NB4 (cell line): ENCODE measurements around the gene RBM4.

Experiments used
- DNase-seq: peaks from one replicate; pipeline ENCODE4 v3.0.0; 2010; ENCODE audit warnings: low read depth
- H3K4me3 ChIP-seq: one replicate; pipeline ENCODE4 v1.5.1; 2011; ENCODE audit warnings: mild to moderate bottlenecking, low read depth, low read length, moderate library complexity
- MYC ChIP-seq: IDR thresholded peaks from 2 replicates; pipeline ENCODE4 v1.6.1; 2011; ENCODE audit warnings: low read depth, low read length
- POLR2A ChIP-seq: IDR thresholded peaks from 2 replicates; pipeline ENCODE4 v1.6.1; 2011; ENCODE audit warnings: mild to moderate bottlenecking; ENCODE audit not compliant: insufficient read length; ENCODE audit errors: extremely low read depth
- TF ChIP-seq, protein P1 (sequence below): IDR thresholded peaks from one replicate; pipeline ENCODE4 v1.5.1; 2012; ENCODE audit warnings: low read depth, low read length
- TF ChIP-seq, protein P2 (sequence below): IDR thresholded peaks from 2 replicates; pipeline ENCODE4 v1.6.1; 2011; ENCODE audit warnings: low read depth, low read length

Gene RBM4

DNA sequence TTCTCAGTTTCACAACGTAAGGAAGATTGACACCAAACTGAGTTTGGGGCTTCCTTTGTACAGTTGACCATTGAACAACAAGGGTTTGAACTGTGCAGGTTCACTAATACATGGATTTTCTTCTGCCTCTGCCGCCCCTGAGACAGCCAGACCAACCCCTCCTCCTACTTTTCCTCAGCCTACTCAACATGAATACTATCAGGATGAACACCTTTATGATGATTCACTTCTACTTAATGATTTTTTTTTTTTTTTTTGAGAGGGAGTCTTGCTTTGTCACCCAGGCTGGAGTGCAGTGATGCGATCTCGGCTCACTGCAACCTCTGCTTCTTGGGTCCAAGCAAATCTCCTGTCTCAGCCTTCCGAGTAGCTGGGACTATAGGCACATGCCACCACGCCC, 14.6 kb downstream of the RBM4 start:
- no peak overlapping the region for H3K4me3 ChIP-seq
- TF ChIP-seq POLR2A: no peak
- TF ChIP-seq, protein P1, sequence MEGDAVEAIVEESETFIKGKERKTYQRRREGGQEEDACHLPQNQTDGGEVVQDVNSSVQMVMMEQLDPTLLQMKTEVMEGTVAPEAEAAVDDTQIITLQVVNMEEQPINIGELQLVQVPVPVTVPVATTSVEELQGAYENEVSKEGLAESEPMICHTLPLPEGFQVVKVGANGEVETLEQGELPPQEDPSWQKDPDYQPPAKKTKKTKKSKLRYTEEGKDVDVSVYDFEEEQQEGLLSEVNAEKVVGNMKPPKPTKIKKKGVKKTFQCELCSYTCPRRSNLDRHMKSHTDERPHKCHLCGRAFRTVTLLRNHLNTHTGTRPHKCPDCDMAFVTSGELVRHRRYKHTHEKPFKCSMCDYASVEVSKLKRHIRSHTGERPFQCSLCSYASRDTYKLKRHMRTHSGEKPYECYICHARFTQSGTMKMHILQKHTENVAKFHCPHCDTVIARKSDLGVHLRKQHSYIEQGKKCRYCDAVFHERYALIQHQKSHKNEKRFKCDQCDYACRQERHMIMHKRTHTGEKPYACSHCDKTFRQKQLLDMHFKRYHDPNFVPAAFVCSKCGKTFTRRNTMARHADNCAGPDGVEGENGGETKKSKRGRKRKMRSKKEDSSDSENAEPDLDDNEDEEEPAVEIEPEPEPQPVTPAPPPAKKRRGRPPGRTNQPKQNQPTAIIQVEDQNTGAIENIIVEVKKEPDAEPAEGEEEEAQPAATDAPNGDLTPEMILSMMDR: no peak
- TF ChIP-seq MYC: no peak
- TF ChIP-seq, protein P2, sequence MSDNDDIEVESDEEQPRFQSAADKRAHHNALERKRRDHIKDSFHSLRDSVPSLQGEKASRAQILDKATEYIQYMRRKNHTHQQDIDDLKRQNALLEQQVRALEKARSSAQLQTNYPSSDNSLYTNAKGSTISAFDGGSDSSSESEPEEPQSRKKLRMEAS: no peak
- no peak for DNase-seq

DNA sequence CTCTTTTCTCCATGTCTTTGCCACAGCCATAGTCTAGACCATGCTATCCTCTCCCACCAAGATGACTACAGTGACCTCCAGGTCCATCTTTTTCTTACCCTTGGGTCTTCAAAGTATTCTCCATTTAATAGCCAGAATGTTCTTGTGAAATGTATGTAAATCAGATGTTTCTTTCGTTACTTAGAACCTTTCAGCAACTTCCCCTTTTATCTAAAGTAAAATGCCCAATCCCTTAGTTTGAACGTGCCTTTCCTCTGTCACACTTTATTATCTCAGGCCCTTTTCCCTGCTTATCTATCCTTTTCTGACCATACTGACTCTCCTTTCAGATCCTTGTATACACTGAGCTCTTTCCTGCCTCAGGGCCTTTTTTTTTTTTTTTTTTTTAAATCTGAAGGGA, 21.3 kb downstream of the RBM4 start:
- peak; percentile 39 for DNase-seq
- no peak overlapping the region for H3K4me3 ChIP-seq
- no peak for TF ChIP-seq MYC
- TF ChIP-seq, protein P1: no peak
- TF ChIP-seq, protein P2: no peak
- TF ChIP-seq POLR2A: no peak

DNA sequence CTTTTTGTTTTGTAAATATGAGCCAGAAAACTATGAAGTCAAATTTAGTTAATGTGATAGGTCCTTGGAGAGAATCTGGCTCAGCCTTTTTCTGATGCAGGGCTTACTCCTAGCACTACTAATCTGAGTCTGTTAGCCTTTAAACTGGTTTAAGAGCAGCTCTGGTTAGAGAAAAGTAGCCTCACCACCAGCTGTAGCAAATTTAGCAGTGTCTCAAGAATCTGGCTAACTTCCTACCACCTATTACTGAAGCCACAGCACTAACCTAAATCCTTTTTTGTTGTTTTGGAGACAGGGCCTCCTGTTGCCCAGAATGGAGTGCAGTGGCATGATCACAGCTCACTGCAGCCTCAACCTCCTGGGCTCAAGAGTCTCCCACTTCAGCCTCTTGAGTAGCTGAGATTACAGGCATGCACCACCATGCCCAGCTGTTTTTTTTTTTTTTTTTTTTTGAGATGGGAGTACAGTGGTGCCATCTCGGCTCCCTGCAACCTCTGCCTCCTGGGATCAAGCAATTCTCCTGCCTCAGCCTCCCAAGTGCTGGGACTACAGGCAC, 25.3 kb downstream of the RBM4 start:
- no peak for DNase-seq
- H3K4me3 ChIP-seq: no peak overlapping the region
- TF ChIP-seq, protein P1: no peak
- TF ChIP-seq, protein P2: no peak
- TF ChIP-seq POLR2A (no peak), MYC (no peak)

DNA sequence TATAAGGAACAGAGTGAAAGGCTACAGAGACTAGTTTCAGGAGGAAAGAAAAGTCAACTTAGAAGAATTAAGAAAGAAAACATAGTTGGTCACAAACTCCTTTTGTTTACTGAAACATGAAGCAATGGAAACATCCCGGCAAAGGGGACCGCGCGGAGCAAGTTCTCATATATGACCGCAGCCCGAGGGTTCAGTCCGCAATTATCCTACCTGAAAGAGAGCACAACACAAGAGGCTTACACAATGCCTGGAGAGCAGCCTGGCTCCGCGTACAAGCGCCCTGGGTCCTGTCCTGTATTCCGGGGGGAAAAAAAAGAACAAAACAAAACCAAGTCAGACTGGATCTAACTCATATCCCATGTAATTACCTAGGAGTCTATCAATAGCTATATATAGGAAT, 26.9 kb downstream of the RBM4 start:
- H3K4me3 ChIP-seq: no peak overlapping the region
- TF ChIP-seq, protein P1: no peak
- TF ChIP-seq, protein P2: no peak
- DNase-seq: no peak

DNA sequence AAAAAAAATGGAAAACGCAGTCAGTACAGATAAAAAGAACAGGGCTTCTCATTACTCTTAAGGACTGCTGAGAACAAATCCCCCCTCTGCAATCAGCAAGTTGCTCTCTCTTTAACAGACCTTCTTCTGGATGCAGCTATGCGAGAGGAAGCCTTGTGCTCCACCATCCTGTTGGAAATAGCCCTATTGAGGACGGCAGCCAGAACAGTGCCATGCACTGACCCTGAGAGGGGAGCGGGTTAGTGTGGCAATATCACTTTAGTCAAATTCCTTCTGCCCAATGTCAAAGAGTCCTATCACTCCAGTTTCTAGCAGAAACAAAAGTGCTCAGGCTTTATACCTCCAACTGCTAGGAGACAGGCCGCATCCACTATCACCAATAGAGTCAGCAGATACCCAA, 32.3 kb downstream of the RBM4 start:
- no peak overlapping the region for H3K4me3 ChIP-seq
- DNase-seq: no peak
- TF ChIP-seq POLR2A (no peak), MYC (no peak)
- TF ChIP-seq, protein P2: no peak
- TF ChIP-seq, protein P1: no peak
